HG03196 (cell line): ENCODE data around the gene KRT81.

ENCODE experiments used
- ATAC-seq: cut with Tn5 transposase; IDR thresholded peaks from one replicate; pipeline ENCODE4 v1.9.1; 2021; ENCODE audit not compliant: unreplicated experiment

Gene KRT81

DNA sequence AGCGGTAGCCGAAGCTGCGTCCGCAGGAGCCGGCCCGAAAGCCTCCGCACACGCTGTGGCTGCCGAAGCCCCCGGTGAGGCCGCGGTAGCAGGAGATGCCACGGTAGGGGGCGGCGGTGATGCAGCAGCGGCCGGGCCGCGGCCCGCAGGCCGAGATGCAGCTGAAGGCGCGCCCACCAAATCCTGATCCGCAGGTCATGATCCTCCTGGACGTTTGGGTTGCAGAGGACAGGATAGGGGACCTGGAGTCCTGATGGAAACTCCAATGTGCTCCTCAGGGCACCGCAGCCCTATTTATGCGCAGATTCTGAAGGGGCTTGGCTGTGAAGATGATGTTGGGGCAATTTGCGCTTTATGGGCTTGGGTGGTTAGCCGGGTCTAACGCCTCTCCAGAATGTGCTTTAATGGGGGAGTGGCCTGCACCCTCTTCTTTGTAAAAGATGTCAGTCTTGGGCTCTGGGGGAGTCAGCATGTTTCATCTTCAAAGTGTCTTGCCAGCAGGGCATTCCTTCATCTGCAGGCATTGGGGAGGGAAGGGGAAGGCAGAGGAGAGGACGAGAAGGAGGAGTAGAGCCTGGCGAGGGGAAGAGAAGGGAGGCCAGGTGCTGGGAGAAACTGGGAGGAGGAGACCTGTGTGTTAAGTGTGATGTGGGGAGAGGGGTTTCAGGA is at the start of gene KRT81:
TSS of gene KRT81 (minus strand) at position 268 of the 669 bp plus-strand sequence. CDS start at position 199, 69 bp downstream.
- ATAC-seq, result no peak

- no peak for ATAC-seq
Observed at GRCh38 chr12:52338241-52338960, 47.1 kb upstream of the KRT81 start.

DNA sequence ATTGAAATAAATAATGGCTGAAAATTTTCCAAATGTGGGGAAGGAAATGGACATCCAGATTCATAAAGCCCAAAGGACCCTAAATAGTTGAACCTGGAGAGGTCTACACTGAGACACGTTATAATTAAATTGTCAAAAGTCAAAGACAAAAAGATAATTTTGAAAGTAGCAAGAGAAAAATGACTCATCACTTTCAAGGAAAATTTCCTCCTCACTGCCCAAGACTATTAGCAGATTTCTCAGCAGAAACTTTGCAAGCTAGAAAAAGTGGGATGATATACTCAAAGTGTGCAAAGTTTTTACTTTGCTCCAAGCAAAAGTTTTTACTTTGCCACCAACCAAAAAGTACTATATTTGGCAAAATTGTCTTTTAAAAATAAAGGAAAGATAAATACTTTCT is 45.7 kb upstream of the KRT81 start:
- no peak for ATAC-seq

DNA sequence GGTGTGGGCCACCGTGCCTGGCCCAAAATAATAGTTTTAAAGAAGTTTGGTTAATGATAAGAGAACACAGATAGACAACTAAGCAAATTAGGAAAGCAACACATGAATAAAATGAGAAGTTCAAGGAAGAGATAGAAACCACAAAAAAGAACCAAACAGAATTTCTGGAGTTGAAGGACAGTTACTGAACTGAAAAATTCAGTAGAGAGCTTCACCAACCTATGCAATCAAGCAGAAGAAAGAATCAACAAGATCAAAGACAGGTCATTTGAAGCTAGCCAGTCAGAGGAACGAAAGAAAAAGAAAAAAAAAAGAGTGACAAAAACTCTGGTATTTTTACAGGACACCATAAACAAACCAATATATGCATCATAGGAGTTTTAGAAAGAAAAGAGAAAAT is 45.3 kb upstream of the KRT81 start:
- ATAC-seq, result no peak

DNA sequence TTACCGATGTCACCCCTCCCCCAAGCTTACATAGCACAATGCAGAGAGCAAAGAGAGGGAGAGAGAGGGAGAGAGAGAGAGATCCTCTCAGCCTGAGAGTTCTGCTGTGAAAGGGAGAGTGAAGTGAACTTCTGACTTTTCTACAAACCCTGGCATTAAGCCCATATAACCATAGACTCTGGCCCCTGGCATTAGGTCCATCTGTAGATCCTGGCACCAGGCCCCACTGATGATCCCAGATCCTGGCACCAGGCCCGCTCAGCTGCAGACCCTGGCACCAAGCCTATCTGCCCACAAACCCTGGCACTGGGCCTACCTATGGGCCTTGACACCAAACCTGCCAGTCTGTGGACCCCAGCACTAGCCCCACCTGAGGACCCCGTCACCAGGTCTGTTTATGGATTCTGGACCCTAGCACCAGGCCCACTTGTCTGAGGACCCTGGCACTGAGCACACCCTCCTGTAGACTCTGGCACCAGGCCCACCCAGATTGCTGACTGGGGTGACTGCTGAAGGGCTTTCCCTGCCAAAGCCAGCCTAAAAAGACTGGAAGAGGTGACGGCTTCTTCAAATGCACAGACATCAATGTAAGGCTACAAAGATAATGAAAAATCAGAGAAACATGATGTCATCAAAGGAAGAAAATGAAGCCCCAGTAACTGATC is 44.4 kb upstream of the KRT81 start:
- no peak for ATAC-seq

DNA sequence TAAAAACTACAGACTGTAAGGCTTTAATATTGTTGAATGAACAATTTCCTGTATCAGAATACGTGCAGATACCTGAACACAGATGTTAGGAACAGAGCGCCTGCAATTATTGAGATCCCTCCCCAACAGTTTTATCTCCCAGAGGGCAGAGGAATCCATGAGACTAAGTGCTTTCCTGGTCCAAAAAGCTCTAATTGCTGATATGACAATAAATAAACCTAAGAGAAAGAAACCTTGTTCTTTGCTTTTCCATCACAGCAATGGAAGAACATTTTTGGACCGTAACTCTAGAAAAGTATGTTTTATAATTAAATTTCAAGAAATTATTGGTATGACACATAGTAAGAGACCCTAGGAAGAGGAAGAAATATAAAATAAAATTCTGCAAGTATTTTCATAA is 42.9 kb upstream of the KRT81 start:
- no peak for ATAC-seq

GRCh38 chr12:52333321-52333720 is 42.0 kb upstream of the KRT81 start:
- ATAC-seq, result no peak

DNA sequence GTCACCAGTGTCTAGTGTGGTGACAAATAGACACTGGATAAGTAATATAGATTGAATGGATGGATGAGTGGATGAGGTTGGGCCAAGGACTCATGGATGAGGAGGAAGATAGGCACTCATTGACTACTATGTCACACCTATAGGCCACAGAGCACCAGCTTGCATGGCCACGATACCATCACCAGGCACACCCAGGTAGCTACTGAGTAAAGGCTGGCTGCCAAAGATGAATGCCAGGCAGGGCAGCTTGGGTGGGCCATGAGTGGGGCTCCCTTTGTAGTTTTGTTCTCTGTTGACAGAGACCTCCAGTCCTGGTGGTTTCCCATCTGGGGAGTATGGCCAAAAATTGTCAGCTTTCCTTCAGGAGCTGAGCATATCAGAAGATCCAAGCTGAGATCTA is 41.0 kb upstream of the KRT81 start:
- no peak for ATAC-seq

DNA sequence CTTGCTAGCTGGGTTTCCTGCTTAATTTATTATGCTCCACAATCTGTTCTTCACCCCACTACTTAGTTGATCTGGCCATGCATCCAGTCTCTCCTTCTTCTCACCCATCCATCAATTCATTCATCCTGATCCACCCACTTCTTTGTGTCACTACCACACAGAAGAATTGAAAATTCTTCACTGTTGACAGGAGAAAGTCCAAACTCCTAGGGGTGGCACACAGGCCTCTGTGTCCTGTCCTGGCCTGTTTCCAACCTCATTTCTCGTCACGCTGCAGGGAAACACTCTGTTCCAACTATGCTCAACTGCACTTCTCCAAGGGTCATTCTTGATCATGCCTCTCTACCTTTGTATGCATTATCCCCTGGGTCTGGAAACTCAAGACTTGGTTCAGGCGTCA is 40.5 kb upstream of the KRT81 start:
- ATAC-seq, result no peak

DNA sequence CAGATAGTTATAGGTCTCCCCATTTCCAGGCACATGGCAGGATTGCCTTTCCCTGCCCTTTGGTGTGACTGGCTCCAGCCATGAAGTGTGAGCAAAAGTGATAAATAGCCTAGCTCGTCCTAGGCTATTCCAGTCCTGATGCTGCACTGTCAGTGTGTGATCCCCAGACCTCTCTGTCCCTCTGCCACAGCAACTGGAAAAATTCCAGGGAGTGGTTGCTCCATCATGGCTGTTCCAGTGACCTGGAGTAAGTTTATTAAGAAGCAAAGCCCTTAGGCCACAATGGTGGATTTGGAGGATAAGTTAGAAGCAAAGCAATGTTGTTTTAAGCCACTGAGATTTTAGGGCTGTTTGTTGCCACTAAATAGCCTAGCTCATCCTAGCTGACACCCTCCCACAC is 39.7 kb upstream of the KRT81 start:
- ATAC-seq, result no peak

GRCh38 chr12:52327830-52328500 is 36.6 kb upstream of the KRT81 start:
- ATAC-seq, result no peak

GRCh38 chr12:52327052-52327829 is 35.9 kb upstream of the KRT81 start:
- peak; percentile 71 for ATAC-seq

DNA sequence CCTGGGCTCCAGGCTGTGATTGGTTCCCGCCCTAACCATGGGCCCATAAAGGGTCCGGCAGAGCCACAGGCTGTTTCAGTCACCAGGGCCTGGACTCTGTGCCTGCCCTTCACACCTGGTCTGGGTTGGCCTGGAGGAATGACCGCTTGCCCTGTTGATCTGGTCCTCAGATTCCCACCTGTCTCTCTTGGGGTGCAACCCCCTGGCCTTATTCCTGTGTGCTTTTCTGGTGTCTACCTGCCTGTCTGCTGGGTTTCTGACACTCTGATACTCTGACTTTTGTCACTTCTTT is 32.8 kb upstream of the KRT81 start:
- ATAC-seq, result no peak

DNA sequence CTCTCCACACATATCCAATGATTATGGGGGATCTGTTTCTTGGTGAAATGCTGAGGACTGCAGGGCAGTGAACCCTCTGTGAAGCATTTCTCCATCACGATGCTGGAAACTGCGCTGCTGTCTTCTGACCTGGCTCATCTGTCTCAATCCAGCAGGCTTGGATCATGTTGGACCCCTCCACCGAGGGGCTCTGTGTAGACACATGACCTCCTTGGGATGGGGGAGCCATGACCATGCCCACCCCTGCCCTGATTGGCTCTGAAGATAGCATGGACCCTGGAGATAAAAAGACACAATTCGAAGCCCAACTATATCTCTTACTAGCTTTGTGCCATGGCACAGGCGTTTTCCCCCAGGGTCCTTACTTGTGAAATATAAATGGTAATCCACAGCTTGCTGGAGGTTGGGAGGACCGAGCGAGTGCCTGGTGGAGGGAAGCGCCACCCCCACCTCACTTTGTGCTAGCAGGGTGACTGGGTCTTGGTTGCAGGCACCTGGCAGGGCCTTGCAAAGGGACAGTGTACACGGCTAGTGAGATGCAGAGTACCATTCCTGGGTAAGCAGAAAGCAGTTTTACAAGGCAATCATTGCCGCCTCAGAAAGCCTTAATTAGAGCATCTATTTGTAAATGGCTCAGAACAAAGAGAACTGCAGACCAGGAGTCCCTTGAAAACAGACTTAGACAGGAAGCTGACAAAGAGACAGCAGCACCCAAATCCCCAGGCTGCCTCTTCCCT is 32.2 kb upstream of the KRT81 start:
- no peak for ATAC-seq

DNA sequence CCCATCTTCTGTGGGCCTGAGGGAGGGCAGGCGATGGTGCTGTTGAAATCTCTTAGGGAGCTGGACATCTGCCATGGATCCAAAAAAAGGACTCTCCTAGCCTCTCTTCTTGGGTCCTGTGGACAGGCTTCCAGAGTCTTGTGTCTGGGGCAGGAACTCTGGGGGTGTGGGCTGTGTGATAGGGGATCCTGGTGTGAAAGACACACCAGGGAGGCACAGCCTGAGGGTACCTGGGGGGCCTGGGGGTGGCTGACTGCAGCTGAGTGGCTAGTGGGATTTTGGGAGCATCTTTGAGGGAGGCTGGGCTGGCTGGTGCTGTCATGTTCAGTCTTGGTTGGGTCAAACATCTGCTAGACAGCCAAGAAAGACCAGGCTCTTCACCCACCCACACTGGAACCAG is 31.7 kb upstream of the KRT81 start:
- ATAC-seq, result no peak

DNA sequence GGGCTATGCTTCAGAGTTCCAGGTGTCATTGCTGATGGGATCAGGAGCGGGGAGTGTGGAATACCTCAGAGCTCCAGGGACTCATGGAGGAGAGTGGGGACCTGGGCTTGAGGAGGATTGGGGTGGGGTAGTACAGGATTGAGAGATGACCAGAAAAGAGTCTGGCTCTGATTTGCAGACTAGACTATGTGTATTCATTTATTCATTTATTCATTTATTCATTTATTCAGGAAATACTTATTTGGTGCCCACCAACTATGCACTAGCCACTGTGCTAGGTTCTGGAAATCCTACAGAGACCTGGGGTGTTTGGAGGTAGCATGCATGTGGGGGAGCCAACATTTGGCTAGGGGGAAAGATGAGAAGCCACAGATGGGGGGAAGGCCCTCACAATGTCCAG is 30.7 kb upstream of the KRT81 start:
- no peak for ATAC-seq

GRCh38 chr12:52321418-52321817 is 30.1 kb upstream of the KRT81 start:
- ATAC-seq, result no peak

DNA sequence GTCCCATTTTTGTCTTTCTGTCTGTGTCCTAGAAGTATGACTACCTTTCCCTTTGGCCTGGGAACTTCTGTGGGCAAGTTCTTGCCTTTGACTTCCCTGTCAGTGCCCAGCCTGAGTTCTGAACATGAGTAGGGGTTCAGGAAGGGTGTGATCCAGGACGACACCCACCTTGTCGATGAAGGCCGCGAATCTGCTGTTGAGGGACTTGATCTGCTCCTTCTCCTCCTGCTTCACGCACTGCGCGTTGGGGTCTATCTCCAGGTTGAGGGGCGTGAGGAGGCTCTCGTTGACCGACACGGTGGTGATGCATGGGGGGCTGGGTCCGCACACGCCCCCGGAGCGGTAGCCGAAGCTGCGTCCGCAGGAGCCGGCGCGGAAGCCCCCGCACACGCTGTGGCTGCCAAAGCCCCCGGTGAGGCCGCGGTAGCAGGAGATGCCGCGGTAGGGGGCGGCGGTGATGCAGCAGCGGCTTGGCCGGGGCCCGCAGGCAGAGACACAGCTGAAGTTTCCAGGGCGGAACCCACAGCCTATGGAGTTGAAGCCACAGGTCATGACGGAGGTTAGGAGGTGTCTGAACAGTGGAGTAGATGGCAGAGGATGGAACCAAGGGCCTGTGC is 29.6 kb upstream of the KRT81 start, which contains the start of gene KRT83:
TSS of gene KRT83 (minus strand) at position 615 of the 617 bp plus-strand sequence. CDS start at position 552, 63 bp downstream.
- no peak for ATAC-seq

GRCh38 chr12:52319097-52319496 is 27.8 kb upstream of the KRT81 start:
- ATAC-seq, result no peak
